ENCODE results near the gene PDIK1L. TPM values are rescaled to one million over a fixed set of nuclear protein-coding genes. Genes with fewer than 3 reads are reported as not detected.

Gene PDIK1L
- 2.7 and 5.9 TPM in 2 replicates for total RNA-seq

DNA sequence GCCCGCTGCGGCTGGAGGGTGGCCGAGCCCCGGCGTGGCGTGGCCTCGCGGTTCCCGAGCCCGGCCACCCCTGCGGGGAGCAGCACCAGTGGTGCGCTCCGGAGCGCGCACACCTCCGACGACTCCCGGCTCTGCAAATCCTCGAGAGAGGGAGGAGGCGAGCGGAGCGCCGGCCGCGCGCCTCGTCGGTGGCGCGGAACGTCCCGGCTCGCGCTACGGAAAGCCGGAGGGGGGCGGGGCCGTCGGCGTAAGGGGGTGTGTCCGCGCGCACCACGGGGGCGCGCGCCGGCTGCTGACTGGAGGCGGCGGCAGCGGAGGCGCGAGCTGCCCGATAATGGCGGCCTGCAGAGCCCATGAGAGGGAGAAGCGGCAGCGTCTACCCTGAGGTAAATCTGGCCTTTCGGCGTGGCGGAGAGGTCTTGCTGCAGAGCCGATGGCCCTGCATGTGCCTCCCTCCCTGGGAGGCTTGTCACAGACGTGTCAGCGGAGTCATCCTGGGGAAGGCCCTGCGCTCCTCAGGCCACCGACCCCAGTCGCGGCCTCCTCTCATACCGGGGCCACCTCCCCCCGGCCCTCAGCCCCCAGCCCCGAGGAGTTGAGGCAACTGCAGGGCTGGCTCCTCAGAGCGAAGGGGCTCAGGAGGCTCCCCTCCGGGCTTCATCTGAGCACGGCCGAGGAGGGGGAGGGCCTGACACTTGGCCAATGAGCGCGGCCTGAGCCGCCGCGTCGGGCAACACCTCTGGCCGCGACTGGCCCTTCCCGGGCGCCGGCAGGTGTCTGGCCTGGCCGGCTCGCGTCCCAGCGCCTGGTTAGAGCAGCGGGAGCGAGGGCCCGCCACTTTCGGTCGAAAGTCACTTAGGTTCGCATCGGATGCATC is at the start of gene PDIK1L:
TSS of gene PDIK1L (plus strand) at position 295 of the 877 bp plus-strand sequence. CDS start 2,485 bp downstream, outside the sequence.

DNA sequence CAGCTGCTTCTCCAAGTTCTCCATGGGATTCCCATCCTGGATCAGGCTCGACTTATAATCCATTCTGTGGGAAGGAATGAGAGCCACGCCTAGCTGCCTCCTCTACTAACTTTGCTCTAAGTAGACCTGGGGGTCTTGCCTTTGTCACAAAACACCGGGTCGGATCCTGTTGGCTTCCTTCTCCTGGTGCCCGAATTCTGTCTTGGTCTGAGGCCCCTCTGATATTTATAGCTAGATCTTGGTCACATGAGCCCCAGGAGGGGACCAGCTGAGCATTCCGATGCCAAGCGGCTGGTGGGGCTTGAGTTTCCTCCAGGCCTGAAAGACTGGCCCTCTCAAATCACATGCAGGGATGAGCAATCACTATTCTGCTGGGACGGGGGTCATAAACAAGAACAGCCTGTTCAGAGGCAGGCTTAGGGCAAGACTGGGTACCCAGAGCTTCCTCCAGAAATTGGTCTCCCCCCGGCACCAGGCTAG is 44.2 kb upstream of the PDIK1L start, which contains the start of gene TRIM63:
TSS of gene TRIM63 (minus strand) at position 199 of the 480 bp plus-strand sequence. CDS start at position 63, 136 bp downstream.

DNA sequence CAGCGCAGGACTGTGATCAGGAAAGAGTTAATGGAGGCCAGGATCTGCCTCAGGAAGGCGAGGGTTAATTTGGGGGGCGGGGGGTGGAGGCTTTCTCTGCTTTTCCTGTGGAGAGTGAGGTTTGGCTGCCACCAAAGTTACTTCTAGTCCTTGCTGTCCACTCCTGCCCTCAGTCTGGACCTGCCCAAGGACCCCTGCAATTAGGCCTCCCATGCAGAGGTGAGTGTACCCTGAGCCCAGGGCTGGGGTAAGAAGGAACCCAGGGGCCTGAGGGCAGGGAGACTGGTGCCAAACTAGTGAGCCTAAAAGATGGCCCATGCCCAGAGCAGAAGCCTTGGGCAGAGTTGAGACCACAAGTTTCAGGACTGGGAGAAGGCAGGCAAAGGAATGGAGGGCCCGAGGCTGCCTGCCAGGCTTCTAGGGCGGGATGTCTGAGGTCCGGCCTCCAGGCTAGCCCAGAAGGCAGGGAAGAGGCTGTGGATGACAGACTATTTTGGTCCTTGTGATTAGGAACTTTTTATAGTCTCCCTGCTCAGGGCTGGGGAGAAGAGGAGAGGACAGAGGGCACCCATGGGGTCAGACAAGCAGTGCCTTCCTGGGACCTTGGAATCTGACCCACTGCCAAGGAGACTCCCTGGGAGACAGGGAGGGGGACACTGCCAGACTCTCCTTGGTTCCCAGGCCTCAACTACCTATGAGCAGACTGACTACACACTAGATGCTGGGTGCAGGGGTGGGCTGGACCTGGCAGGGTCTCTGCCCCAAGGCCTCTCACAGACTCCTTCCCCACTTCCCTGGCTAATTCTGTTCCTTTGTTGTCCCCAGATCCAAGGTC is 47.5 kb downstream of the PDIK1L start, which contains the start of gene FAM110D:
TSS of gene FAM110D (plus strand) at position 172 of the 835 bp plus-strand sequence. CDS start 2,213 bp downstream, outside the sequence.

DNA sequence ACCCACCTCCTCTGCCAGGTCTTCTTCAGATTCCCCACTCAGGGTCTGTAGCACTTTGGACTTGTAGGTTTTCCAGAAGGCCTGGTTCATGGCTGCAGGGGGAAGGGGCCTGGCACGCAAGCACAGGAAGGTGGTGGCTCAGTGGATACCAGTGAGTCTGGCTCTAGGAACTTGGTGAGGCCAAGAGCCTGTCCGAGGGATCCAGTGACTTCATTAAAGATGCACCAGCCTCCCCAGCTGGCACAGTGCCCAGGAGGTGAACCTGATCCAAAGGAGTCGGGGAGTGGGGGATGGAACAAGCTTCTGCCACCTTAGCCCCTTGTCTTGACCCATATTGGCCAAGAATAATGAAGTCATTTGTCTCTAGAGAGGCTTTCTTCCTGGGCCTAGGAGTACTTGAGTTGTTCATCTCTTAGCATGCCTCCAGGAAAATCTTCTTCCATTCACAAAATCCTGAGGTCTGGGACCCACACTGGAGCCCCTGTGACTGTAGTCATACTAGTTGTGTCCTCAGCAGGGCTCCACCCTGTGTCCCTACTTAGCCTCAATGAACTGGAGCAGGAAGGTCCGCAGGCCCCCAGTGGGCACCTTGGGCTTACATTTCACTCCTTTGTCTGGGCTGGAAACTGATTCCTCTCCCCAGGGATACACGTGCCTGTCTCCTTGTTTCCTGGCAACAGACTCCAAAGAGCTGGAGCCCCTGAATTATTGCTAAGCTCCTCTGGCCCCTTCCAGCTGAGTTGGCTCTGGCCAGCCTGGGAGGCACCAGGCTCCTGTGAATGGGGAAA is 57.0 kb downstream of the PDIK1L start, which contains the start of gene C1orf232:
TSS of gene C1orf232 (minus strand) at position 554 of the 788 bp plus-strand sequence. CDS start at position 90, 464 bp downstream.

DNA sequence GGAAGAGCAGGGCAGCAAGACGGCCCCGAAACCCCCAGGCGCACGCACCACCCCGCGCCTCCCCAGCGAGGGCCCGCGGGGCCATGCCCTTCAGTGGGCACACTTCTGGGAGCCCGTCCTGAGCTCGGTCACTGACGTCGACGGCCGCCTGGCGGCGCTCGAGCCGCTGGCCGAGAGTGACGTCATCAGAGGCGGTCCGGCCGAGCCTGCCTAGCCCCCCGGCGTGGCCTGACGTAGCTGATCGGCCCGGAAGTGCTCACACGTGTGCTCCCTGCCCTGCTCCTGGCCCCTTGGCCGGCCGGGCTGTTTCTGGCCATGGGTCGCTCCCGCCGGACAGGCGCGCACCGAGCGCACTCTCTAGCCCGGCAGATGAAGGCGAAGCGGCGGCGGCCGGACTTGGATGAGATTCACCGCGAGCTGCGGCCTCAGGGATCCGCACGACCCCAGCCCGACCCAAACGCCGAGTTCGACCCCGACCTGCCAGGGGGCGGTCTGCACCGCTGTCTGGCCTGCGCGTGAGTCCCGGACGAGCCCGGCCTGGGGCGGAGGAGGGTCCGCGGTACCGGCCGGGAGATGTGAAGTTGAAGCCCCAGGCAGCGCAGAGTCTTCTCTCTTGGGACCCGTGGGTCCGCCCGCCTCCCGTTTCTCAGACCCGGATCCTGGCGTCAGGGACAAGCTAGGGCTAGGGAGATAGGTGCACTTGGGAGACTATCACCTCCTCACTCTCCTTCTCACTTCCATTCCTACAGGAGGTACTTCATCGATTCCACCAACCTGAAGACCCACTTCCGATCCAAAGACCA is 58.2 kb downstream of the PDIK1L start, which contains the start of gene ZNF593:
TSS of gene ZNF593 (plus strand) at position 240 of the 803 bp plus-strand sequence. CDS start at position 316, 76 bp downstream.

DNA sequence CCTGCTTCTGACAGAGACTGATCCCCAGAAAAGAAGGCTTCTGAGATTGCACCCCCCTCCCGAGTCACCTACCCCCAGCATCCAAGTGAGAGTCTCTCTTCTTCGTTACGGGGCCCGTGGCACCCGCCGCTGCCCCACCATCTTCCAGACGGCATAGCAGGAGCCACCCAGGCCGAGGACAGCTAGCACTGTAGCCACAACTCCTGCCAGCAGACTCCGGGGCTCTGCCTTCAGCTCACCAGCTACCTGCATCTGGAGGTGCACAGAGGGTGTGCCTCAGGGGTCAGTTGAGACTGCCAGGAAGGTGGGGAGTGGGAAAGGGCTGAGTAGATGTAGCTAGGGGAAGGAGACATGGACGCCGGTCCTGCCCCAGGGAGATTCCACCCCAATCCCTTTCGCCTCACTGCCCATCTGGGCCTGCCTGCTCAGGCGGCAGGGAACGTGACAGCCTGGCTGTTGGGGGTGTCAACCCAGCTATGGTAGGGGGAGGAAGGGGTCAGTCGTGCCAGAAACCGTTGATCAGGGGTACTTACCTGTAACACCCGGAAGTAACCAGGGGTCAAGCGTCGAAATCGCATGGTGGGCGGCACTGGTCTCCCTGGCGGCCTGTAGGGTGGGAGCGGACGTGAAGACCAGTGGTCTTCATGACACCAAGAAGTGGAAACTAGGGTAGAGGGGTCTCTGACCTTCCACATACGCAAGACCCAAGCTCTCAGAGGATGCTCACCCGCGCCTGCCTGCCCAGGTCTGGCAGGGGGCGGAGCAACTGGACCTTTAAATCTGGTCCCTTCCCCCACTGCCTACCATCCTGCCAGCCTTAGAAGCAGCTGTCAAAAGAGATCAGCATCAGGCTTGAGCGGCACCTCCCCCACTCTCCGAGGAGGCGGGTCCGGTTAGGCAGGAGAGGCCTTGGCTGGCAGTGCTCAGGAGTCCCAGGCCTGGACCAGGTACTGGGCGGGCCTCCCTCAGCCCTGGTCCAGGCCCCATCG is 59.8 kb downstream of the PDIK1L start, which contains the start of gene ZNF593OS:
TSS of gene ZNF593OS (minus strand) at position 749 of the 989 bp plus-strand sequence. CDS start at position 578, 171 bp downstream.

Other genes starting within 250 kb of the PDIK1L start
- gene PAQR7, start 236.1 kb upstream of the PDIK1L start, total RNA-seq, result 14.1 and 15.3 TPM in 2 replicates
- 95.9 and 137 TPM in 2 replicates for gene STMN1, start 205.4 kb upstream of the PDIK1L start, total RNA-seq
- 6.6 and 8.3 TPM in 2 replicates for gene PAFAH2, start 113.8 kb upstream of the PDIK1L start, total RNA-seq
- gene EXTL1, start 90.0 kb upstream of the PDIK1L start, total RNA-seq, result 0.52 and 0.56 TPM in 2 replicates
- gene SLC30A2, start 65.7 kb upstream of the PDIK1L start, total RNA-seq, result not detected in 2 replicates
- gene TRIM63, start 44.2 kb upstream of the PDIK1L start, total RNA-seq, result not detected in 2 replicates
- gene FAM110D, start 47.3 kb downstream of the PDIK1L start, total RNA-seq, result under 0.01 TPM in 1 of 2 replicates, not detected in the other
- not detected in 2 replicates for gene C1orf232, start 57.1 kb downstream of the PDIK1L start, total RNA-seq
- gene ZNF593, start 58.1 kb downstream of the PDIK1L start, total RNA-seq, result 36.7 and 51.8 TPM in 2 replicates
- gene ZNF593OS, start 60.0 kb downstream of the PDIK1L start, total RNA-seq, result not detected in 2 replicates
- 0.52 TPM in 1 of 2 replicates, not detected in the other for gene CNKSR1, start 65.7 kb downstream of the PDIK1L start, total RNA-seq
- gene CATSPER4, start 78.8 kb downstream of the PDIK1L start, total RNA-seq, result not detected in 2 replicates
- 4.6 and 5.4 TPM in 2 replicates for gene CEP85, start 122.4 kb downstream of the PDIK1L start, total RNA-seq
- gene SH3BGRL3, start 168.3 kb downstream of the PDIK1L start, total RNA-seq, result 89.3 and 181 TPM in 2 replicates
- gene UBXN11, start 194.8 kb downstream of the PDIK1L start, total RNA-seq, result 2.7 and 7.5 TPM in 2 replicates
- not detected in 2 replicates for gene CD52, start 206.1 kb downstream of the PDIK1L start, total RNA-seq
- gene CRYBG2, start 242.3 kb downstream of the PDIK1L start, total RNA-seq, result 0.26 TPM in 1 of 2 replicates, not detected in the other

Data from epithelial cell of alveolus of lung (primary cell).